NCI-H187 treated with DMSO at 0.1 percent for 48 hours (cell line): Measurements from ENCODE around the gene TFG.

Source experiments
- DNase-seq: peaks from one replicate; lab custom pipeline; 2025; lab: John Stamatoyannopoulos, UW

TFG gene

GRCh38 chr3:100756441-100756840 lies 47.1 kb downstream of the TFG start:
- no peak for DNase-seq

- DNase-seq = no peak
These were observed 49.9 kb downstream of the TFG start for GRCh38 chr3:100759159-100759558.

DNA sequence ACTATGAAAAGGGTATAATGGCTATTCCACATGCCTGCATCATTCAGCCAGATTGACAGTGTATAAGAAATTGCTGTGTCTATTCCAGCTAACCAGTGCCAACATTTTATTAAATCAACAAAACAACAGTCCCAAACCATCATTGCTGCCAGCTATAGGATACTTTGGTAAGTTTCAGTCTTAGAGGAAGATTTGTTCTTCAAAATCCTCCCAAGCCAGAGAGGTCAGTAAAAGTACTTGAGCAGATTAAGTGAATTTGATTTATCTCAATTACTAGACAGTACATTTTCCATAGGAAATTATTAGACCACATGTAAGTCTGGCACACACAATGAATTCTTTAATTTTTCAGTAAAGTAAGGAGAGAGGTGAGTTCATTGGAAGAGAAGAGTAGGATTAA lies 50.7 kb downstream of the TFG start:
- DNase-seq = no peak

DNA sequence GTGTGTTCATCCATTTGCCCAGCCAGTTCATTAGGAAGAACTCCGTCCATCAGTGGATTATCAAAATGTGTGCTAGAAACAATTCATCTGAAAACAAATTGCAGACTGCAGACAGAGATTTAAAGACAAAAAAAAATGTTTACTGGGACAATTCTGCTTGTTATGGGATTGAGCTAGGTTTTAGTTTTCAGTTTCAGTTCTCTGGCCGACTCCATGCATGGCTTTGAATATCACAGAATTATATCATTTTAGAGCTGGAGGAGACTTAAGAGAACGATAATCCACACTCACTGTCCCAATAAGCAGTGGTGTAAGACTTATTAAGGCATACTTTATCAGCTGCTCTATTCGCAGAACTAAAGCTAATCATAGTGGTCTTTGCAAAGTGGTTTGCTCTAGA lies 51.1 kb downstream of the TFG start:
- DNase-seq = no peak

GRCh38 chr3:100761211-100761942 lies 52.1 kb downstream of the TFG start:
- no peak for DNase-seq

GRCh38 chr3:100761951-100762350 lies 52.7 kb downstream of the TFG start:
- no peak for DNase-seq

- DNase-seq = no peak
These were observed 56.2 kb downstream of the TFG start for GRCh38 chr3:100765437-100765975.

DNA sequence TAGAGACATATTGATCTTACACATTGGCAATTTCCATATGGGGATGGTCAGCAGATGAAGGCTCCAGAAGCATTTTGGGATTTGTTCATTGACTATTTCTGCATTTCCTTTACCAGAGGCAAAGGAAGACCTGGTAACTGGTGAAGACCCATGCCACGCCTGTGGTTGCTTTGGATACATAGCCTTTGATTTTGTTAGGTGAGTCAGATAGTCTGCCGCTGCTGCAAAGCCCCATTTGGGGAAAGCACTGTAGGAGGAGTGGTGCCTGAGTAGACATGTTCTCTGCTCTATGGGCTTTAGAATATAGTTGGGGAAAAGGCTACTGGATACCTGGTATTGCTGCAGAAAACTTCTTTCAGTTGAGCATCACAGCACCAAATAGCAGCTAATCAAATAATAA lies 56.8 kb downstream of the TFG start:
- no peak for DNase-seq

- DNase-seq = no peak
These were observed 60.4 kb downstream of the TFG start for GRCh38 chr3:100769693-100770092.

- DNase-seq = no peak
These were observed 65.9 kb downstream of the TFG start for GRCh38 chr3:100775226-100775625.

- no peak for DNase-seq
These were observed 66.4 kb downstream of the TFG start for GRCh38 chr3:100775669-100776068.

DNA sequence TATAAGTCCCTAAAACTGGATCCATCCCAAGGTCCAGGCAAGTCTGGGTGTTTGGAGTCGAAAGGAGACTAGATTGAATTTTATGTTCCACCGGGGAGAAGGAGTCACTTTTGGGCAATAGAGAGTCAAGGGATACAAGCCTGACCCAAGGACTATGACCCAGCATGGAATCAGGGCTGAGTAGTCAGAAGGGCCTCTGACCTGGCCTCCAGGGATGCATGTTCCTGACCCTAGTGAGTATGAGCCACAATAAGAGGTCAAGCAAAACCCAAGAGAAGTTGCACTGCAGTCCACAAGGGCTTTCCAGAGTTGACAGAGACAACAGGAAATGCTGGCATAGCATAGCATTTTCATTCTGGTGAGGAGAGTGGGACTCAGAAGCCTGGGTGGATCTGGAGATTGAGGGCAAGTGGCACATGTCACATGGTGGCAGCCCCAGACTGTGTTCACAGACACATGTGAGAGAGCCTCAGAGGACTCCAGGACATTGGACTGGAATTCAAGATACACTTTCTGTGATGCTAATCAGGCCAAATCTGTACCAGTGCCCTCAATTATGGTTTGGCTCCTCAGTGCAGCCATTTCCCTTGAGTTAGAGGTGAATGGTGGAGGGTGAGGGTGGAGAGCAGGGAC lies 66.9 kb downstream of the TFG start:
- DNase-seq = no peak

- no peak for DNase-seq
These were observed 67.5 kb downstream of the TFG start for GRCh38 chr3:100776746-100777145.

- no peak for DNase-seq
These were observed 68.0 kb downstream of the TFG start for GRCh38 chr3:100777271-100777670.

DNA sequence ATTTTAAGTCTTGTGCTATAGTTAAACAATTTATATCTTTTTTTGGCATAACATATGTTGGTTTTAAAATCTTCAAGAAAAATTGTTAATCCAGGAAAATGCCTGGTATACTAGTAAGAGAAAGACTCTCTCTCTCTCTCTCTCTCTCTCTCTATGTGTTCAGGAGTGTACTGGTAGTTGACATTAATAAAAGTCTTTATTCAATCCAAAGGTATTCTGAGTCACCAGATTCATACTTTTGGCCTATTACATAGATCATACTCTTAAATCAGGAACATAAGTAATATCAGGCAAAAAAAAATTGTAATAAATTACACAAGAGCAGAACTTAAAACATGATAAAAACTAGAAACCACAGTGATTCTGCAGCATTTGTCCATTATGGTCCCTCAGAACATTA lies 70.2 kb downstream of the TFG start:
- DNase-seq = no peak

- no peak for DNase-seq
These were observed 70.9 kb downstream of the TFG start for GRCh38 chr3:100780071-100780622.

DNA sequence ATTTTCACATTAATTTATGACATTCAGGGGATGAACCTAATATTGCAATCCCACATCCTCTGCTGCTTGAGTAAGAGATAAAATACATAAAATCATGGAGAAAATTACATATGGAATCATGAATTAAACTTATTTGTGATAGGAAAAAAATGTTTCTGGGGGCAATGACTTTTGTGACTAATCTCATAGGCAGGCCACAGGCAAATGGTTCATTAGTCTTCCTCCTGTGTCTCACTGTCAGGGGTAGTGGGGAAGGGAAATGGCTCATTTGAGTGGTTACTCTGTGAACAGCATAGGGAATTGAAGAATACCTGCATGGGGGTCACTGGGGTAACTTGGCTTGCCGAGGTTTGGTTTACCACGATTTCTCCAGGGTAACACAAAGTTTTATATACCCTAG lies 72.0 kb downstream of the TFG start:
- no peak for DNase-seq

- no peak for DNase-seq
These were observed 73.1 kb downstream of the TFG start for GRCh38 chr3:100782348-100782747.

DNA sequence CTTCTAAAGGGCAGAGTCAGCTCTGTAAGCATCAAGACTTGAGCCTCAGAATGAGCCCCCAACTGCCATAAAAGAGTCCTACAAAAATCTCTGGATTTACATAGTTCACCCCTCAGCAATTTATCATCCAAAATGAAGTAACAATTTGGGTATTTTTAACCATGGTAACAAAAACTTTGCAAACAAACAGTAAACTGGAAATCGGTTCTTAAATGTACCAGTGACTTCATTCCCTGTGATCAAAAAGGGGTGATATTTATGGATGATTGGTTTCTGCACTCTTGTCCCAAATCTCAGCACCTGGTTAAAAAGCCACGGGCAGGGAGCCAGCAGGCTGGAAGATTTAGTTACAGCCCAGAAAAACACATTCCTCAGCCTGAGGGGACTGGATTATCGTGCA lies 73.6 kb downstream of the TFG start:
- no peak for DNase-seq

GRCh38 chr3:100783619-100784018 lies 74.3 kb downstream of the TFG start:
- no peak for DNase-seq

DNA sequence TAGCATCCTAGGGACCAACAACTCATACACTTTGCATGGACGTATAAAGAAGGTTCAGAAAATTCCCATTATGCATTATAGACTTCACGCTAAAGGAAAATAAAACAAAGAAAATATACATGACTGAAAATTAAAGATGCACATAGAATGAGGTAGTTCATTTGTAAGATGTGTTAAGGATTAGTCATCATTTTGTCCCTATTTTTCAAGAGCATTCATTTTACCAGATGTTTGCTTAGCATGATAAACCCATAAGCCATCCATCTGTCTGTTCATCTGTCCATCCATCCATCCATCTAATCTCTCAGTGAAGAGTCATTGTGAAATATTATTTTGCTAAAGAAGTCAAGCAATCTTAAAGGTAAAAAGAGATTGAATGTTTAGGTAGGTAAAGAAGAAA lies 80.3 kb downstream of the TFG start:
- no peak for DNase-seq

- DNase-seq = no peak
These were observed 87.3 kb downstream of the TFG start for GRCh38 chr3:100796556-100796955.

GRCh38 chr3:100798012-100798411 lies 88.7 kb downstream of the TFG start:
- DNase-seq = no peak
